HG03175 (cell line): ENCODE results near the gene KRTAP10-7.
"Not testable (repeated sequence)": the region's sequence is repeated elsewhere in the genome, so short reads cannot be mapped to it uniquely, and the experiment has no call there.

ENCODE experiments used
- ATAC-seq: cut with Tn5 transposase; IDR thresholded peaks from one replicate; pipeline ENCODE4 v1.9.1; 2021; ENCODE audit warnings: mild to moderate bottlenecking, moderate library complexity; ENCODE audit not compliant: unreplicated experiment

The KRTAP10-7 gene

DNA sequence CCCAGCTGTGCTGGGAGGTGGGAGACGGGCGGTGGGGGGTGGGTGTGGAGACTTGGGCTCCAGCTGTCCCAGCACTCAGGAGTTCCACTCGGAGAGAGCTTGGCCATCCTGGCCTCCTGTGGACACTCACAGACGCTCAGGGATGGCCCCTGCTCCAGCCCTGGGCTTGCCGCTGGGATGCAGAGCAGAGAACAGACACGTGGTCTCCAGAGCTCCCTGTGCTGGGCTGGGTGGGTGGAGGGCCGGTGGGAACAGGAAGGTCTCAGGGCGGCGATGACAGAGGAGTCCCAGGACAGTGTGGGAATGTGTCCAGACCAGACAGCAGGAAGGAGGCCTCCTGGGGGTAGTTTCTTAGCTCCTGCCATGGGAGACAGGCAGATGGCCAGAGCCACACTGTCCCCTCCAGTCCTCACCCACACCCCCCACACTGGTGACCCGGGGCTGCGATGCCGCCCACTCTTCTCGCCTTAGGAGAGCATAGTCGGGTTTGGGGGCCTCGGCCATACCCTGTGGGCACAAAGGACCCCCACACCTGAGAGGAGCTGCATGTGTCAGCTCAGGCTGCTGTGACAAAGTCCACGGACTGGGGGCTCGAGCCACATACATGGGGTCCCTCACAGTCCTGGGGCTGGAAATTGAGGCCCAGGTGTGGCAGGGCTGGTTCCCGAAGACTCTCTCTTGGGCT is 28.5 kb downstream of the KRTAP10-7 start:
- no peak for ATAC-seq

DNA sequence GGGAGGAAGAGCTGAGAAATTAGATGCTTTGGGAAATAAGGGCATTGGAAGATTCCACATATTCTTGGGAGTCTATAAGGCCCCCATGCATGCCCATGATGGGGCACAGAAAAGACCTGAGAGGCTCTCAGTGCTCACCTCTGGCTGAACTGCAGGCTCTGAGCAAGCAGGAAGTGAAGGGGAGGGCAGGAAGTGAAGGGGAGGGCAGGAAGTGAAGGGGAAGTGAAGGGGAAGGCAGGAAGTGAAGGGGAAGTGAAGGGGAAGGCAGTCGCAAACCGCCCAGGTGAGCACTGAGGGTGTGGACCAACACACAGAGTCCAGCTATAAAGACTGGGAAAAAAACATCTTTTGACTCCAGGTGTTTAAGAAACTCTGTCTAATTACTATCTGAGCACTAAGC is 30.0 kb downstream of the KRTAP10-7 start:
- ATAC-seq: no peak

DNA sequence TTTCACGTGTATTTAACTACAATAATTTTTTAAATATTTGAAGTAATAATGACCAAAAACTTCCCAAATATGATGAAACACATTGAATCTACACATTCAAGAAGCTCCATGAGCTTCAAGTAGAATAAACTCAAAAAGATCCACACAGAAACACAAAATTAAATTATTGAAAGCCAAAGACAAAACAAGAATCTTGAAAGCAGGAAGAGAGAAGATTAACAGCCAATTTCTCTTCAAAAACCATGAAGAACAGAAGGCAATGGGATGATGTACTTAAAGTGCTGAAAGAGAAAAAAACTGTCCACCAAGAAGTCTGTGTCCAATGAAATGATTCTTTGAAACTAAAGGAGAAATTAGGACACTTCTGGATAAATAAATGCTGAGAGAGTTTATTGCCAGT is 31.7 kb downstream of the KRTAP10-7 start:
- no peak for ATAC-seq

DNA sequence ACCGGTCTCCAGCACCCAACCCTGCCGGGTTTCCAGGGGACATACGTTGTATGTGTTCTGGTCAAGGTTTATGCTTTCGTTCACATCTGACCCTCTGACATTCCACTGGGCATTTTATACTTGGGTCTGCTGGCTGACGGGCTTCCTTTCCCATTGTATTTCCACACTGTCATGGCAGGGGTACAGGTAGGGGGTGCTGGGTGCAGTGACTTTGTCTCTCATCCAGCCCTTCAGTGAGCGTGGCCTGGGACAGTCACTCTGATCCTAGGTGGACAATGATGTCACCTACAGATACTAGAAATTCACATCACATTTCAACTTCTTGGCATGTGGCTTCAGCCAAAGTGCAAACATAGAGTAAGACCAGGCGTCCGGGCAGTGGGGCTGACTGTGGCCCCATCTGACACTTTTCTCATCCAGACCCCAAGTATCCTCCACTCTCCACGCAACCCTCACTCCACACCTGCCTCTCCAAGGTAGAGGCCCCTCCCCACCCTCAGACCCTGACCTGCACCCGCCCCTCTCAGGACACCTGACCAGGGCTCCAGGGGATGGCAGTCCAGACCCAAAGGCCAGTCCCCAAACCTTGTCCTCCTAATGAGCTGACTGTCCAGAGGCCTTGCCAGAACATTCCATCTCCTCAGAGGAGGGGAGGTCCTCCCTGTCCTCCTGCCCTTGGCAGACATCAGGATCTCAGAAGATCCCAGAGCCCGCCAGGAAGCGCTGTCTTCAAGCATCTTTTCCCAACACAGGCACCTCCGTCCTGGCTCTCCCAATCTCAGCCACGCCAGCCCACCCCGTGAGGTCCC is 36.0 kb downstream of the KRTAP10-7 start:
- no peak for ATAC-seq

DNA sequence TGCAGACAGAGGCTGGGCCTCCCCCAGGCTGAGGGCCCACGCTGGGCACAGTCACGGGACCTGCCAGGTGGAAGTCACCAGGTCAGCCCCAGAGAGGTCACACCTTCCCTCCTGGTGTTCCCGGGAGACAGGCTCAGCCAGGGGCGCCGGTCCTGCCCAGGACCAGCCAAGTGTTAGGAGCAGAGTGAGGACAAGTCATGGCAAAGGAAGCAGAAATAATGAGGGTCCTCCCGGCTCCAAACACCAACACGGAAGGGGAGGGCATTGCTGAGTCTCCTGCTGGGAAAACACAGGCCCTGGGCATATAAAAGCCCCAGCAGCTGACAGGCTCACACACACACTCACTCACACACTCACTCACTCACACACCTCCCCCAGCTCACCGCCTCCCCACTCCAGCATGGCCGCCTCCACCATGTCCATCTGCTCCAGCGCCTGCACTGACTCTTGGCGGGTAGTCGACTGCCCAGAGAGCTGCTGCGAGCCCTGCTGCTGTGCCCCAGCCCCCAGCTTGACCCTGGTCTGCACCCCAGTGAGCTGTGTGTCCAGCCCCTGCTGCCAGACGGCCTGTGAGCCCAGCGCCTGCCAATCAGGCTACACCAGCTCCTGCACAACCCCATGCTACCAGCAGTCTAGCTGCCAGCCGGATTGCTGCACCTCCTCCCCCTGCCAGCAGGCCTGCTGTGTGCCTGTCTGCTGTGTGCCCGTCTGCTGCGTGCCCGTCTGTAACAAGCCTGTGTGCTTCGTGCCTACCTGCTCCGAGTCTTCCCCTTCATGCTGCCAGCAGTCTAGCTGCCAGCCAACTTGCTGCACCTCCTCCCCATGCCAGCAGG is 36.8 kb downstream of the KRTAP10-7 start, which contains the start of gene KRTAP10-10:
Gene KRTAP10-10, plus strand, starts transcription at position 339 of the 833 bp plus-strand sequence. Its CDS starts 62 bp downstream, at position 401.
- ATAC-seq: no peak

DNA sequence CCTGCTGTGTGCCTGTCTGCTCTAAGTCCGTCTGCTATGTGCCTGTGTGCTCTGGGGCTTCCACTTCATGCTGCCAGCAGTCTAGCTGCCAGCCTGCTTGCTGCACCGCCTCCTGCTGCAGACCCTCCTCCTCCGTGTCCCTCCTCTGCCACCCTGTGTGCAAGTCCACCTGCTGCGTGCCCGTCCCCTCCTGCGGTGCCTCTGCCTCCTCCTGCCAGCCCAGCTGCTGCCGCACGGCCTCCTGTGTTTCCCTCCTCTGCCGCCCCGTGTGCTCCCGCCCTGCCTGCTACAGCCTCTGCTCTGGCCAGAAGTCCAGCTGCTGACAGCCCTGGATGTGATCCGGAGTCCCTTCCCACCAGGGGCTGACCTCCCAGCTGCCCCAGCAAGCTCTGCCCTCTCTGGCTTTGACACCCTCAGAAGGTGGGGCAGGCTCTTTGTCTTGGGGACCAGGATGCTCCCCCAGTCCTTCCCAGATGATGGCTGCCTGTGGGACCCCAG is 37.5 kb downstream of the KRTAP10-7 start:
- ATAC-seq: not testable (repeated sequence)

DNA sequence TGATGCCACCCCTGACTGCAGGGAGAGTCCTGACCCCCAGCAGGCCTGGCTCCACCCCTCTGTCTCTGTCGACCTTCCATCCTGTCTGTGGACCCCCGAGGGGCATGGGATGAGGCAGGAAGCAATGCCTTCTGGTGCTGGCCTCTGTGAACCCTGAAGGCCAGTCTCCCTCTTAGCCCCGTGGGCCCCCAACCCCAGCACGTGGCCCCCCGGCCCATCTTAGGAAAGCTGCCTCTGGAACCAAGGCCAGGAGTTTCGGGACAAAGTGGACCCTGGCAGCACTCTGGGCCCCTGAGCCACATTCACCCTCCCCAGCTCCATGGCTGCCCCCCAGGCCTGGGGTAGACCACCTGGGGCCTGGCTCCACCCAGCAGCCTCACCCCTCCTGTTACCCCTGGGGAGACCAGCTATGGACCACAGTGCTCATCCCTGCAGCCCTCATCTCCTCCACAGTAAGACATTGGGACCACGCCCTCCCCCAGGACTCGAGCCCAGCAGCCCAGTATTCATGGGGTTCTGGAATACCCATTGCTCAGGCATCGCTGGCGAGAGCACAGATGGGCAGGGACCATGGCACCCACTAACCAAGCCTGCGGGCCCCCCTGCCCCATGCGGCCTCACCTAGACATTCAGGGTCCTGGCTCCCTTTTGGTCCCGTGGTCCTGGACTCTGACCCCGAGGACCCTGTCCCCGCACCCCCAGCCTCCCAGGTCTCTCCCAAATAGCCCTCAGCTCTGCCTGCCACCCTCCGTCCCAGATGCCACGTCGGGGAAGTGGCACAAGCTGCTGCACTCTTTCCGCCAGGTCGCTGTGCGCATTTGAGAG is 38.3 kb downstream of the KRTAP10-7 start:
- not testable (repeated sequence) for ATAC-seq

DNA sequence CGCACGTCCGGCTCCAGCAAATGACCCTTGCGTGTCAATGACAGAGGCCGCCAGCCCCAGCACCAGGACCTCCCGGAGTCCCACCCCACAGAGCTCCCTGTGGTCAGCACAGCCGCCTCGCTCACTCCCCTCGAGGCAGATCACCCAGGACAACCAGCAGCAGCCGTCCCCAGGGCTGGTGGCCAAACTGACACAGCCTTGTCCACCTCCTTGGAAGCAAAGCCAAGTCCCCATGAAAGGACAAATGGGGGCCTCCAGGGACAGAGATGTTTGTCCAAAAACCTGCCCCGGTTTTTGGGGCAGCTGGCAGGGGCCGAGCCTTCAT is 38.9 kb downstream of the KRTAP10-7 start:
- no peak for ATAC-seq

DNA sequence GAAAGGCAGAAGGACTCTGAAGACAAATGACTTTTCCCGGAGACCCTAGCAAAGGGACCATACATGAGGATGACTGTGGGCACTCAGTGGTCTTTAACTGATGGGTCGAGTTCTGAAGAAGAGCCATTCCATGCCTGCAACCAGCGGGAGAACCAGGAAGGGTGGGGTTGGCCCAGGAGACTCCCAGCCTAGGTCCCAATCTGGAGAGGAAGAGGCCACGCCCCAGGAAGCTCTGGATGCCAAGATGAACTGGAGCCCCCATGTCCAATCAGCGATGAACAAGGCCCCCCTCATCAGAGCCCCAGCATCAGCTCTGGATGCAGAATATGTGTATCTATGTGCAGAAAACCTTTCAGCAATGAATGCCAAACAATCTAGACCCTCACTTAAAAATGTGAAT is 40.4 kb downstream of the KRTAP10-7 start:
- ATAC-seq: no peak

DNA sequence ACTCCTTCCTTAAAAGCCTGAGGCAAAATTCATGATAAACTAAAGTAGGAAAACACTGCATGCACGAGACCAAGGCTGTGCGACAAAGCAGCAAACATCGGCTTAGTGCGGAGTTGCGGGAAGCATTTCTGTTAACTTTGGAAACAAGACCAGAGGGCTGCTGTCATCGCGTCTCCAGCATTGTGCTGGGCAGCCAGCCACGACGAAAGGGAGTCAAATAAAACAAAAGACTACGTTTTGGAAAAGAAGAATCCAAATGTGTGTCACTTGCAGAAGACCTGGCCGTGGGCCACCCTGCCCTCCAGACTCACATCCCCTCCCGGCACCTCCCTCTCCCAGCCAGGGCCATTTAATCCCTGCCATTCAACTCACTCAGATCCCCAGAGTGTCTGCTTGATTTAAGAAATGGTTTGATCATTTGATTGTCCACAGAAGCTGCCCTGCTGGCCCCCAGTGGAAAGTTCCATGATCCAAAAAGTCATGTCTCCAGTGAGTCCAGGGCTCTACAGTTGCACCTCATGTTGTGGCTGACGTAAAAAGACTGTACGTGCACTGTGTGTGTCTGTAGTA is 43.4 kb downstream of the KRTAP10-7 start:
- ATAC-seq: no peak

DNA sequence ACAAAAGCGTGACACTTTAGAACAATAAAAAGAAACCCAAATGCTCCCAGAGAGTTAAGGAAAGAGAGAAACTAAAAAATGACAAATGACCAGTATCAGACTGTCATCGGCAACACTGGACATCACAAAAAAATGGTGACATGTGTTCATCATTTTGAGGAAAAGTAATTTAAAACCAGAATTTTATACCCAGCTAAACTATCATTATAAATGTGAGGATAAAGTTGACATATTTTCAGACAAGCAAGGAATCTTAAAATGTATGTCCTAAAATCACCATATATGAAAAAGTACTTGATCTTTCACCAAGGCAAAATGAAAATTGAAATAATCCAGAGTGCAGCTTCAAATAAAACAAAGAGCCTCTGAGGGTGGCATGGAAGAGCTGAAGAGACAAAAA is 44.5 kb downstream of the KRTAP10-7 start:
- ATAC-seq: no peak

DNA sequence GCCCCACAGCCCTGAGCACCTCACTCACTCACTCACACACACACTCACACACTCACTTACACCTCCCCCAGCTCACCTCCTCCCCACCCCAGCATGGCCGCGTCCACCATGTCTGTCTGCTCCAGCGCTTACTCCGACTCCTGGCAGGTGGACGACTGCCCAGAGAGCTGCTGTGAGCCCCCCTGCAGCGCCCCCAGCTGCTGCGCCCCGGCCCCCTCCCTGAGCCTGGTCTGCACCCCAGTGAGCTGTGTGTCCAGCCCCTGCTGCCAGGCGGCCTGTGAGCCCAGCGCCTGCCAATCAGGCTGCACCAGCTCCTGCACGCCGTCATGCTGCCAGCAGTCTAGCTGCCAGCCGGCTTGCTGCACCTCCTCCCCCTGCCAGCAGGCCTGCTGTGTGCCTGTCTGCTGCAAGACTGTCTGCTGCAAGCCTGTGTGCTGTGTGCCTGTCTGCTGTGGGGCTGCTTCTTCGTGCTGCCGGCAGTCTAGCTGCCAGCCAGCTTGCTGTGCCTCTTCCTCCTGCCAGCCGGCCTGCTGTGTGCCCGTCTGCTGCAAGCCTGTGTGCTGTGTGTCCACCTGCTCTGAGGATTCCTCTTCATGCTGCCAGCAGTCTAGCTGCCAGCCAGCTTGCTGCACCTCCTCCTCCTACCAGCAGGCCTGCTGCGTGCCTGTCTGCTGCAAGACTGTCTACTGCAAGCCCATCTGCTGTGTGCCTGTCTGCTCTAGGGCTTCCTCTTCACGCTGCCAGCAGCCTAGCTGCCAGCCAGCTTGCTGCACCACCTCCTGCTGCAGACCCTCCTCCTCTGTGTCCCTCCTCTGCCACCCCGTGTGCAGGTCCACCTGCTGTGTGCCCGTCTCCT is 46.2 kb downstream of the KRTAP10-7 start, which contains the start of gene KRTAP10-11:
Gene KRTAP10-11, plus strand, starts transcription at position 49 of the 856 bp plus-strand sequence. Its CDS starts 45 bp downstream, at position 94.
- ATAC-seq: not testable (repeated sequence)

DNA sequence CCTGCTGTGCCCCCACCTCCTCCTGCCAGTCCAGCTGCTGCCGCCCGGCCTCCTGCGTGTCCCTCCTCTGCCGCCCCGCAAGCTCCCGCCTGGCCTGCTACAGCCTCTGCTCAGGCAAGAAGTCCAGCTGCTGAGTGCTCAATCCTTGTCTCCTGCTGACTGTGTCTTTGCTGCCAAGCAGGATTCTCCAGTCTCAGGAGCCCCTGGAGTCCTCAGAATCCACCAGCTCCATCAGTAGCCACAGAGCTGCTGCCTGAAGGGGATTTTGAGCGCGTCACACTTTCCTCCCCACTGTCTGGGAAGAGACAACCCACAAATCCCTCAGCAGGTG is 46.8 kb downstream of the KRTAP10-7 start:
- no peak for ATAC-seq

DNA sequence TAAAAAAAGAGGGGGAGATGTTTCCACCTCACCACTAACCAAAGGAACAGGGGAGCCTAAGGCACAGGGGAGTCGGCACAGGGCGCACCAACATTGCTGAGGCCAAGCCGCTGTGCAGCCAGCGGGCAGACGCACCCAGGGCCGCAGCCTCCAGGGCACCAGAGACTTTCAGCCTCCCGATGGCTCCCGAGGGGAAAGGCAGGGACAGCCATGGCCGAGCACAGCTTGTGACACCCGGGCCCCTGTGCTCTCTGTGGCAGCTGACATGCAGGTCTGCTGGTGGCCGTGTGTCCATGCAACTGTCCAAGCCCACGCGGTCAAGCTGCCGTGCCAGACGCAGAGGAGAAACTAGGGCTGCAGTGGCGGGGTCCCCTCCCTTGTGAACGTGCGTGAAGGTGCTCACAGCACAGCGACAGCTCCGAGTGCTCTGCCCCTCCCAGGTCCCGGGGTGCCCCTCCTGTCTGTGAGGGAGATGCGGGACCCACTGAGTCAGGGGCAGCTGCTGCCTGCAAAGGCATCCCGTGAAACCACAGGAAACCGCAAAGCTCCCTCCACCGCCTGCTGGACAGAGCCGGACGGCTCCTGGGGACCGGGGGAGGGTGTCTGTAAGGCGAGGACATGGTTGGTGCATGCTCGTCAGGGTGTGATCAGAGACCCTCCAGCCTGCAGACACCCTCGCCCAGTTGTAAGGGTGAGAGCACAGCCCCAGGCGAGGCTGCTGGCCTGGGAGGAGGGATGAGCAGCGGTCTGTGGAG is 48.3 kb downstream of the KRTAP10-7 start:
- ATAC-seq: no peak

DNA sequence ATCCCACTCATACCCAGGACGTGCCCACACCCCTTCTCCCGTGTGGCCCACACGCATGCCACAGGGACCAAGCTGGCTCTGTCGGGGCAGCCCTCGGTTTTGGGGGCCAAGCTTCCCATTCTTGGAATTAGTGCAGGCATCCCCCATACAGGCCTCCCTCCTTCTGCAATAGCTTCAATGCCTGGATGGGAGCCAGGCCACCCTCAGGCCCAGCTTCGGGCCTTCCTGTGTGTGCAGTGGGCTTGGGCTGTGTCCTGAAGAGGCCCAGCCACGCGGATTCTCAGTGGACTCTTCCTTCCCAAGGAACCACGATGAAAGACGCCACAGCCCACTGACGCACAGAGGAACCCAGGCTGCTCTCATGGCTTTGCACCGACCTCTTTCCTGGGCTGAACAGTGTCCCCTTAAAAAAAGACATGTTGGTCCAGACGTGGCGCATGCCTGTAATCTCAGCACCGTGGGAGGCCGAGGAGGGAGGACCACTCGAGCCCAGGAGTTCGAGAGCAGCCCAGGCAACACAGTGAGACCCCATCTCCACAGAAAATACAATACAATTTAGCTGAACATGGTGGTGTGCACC is 49.2 kb downstream of the KRTAP10-7 start:
- no peak for ATAC-seq

DNA sequence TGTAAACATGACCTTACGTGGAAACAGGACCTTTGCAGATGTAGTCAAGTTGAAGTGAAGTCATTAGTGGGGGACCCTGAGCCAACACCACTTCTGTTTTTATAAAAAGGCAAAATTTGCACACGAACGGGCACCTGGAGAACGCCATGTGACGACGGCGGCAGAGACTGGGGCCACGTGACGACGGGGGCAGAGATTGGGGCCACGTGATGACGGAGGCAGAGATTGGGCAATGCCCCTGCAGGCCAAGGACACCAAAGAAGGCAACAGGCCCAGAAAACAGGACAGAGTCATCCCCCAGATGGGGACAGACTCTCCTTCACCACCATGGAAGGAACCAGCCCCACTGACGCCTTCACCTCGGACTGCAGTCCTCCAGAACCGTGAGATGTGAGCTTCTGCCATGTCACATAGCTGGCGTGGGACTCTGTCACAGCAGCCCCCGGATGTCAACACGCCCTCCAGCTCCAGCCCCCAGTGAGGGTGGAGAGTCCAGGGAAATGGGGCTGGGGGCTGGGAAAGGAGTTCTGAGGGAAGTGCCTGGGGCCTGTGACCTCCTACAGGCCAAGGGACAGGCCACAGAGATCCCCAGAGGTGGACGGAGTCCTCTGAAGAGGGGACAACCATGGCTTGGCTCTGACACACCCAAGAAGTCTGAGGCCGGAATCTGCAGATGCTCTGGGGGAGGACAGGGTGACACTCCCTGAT is 50.0 kb downstream of the KRTAP10-7 start:
- no peak for ATAC-seq

DNA sequence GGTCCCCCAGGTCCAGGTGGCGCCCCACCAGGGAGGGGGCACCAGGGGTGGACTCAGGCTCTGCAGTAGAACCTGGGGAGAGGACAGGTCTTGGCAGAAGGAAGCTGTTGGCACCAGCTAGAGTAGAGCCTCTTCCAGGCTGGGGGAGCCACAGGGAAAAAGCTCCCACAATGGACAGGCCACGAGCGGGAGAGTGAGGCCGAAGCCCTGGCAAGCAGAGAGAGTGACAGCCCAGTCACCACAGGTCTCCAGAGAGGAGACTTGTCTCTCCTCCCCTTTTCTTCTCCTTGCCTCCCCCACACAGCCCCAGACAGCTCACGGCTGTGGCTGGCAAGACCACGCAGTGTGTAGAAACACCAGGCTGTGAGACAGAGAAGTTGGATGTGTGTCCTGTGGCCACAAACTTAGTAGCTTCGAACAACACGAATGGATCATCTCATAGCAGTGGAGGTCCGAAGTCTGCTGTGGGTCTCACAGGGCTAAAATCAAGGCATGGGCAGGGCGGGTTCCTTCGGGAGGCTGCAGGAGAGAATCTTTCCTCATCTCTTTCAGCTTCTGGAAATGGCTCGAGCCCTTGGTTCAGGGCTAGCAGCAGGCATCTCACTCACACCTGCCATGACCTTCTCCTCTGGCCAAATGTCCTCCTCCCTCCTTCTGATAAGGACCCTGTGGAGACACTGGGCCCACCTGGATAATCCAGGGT is 50.7 kb downstream of the KRTAP10-7 start:
- ATAC-seq: no peak
